ENCODE data around the gene CFAP251.

GRCh38 chr12:121898287-121898686, 20.1 kb upstream of the CFAP251 start:
- no peak for TF ChIP-seq CTCF (IDR thresholded peaks at IDR 0.05)
- TF ChIP-seq POLR2A (IDR thresholded peaks at IDR 0.05) = no peak
